Mucosa of stomach (tissue), 1 donor: ENCODE data around the gene SNRNP25.
"Not testable (repeated sequence)": the region's sequence is repeated elsewhere in the genome, so short reads cannot be mapped to it uniquely, and the experiment has no call there.

Experiments used
- H3K27me3 ChIP-seq: one replicate; pipeline ENCODE4 v1.7.0; 2013; ENCODE audit warnings: mild to moderate bottlenecking, low read length; ENCODE audit not compliant: control insufficient read depth, insufficient read depth
- H3K36me3 ChIP-seq: one replicate; pipeline ENCODE4 v1.7.0; 2013; ENCODE audit warnings: low read length; ENCODE audit not compliant: control insufficient read depth, insufficient read depth
- H3K4me1 ChIP-seq: one replicate; pipeline ENCODE4 v1.7.0; 2013; ENCODE audit warnings: mild to moderate bottlenecking, low read length; ENCODE audit not compliant: control insufficient read depth, insufficient read depth
- H3K4me3 ChIP-seq: one replicate; pipeline ENCODE4 v1.7.0; 2013; ENCODE audit warnings: low read length
- H3K9ac ChIP-seq: one replicate; pipeline ENCODE4 v1.7.0; 2013; ENCODE audit warnings: mild to moderate bottlenecking, low read length, moderate library complexity
- H3K9me3 ChIP-seq: one replicate; pipeline ENCODE4 v1.7.0; 2013; ENCODE audit warnings: mild to moderate bottlenecking, low read length, moderate library complexity; ENCODE audit not compliant: control insufficient read depth
- donor health status: Pancreatic carcinoma.

SNRNP25 gene

DNA sequence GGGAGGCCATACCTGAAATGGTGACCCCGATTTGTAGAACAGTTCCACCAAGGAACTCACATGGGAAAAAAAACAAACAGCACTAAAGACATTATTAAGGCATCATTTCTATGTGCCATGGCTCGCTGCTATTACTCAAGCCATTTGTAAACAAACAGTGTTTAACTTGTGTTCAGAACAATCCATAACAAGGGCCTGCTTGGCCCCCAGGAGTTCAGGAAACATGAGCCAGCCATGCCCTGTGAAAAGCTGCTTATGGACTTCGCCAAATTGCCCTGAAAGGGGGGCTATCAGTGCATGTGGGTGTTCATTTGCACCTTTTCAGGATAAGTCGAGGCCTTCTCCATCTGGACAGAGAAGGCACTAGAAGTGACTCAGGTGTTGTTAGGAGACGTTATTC is 8.2 kb upstream of the SNRNP25 start:
- Histone ChIP-seq H3K36me3 (peaks cover 4% of the 10 kb centered on the region), H3K4me1 (peaks cover 16% of the 10 kb centered on the region), H3K9me3 (no peaks in the 10 kb centered on the region), H3K27me3 (no peaks in the 10 kb centered on the region), H3K9ac (no peak overlapping the region), H3K4me3 (no peak overlapping the region)

- H3K36me3 ChIP-seq, H3K4me3 ChIP-seq, H3K9me3 ChIP-seq, H3K9ac ChIP-seq, H3K27me3 ChIP-seq: not testable (repeated sequence)
- H3K4me1 ChIP-seq: peaks cover 24% of the 10 kb centered on the region
Measured at GRCh38 chr16:46510-46909, 7.1 kb upstream of the SNRNP25 start.

DNA sequence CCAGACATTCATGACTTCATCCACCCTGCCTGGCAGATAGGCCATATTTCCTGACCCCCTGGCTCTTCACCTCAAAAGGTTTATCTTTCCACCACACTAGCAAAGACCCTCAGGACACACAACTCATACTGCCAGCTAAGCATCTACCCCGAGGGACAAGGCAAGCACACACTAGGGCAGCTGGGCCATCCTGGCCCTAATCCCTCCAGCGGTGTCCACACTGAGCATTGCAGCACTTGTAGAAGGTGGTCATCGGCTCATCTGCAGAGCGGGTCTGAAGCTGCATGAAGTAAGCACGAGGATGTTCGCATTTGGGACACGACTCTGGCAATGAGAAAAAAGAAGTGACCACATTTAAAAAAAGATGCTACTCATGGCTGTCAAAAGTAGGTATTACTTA is 6.4 kb upstream of the SNRNP25 start:
- H3K4me3 ChIP-seq: no peak overlapping the region
- H3K9me3 ChIP-seq: no peaks in the 10 kb centered on the region
- peaks cover 4% of the 10 kb centered on the region for H3K36me3 ChIP-seq
- no peaks in the 10 kb centered on the region for H3K27me3 ChIP-seq
- H3K9ac ChIP-seq: no peak overlapping the region
- peaks cover 25% of the 10 kb centered on the region for H3K4me1 ChIP-seq

GRCh38 chr16:50769-51591 is 2.6 kb upstream of the SNRNP25 start:
- Histone ChIP-seq H3K9ac (no peak overlapping the region), H3K27me3 (no peaks in the 10 kb centered on the region)

GRCh38 chr16:54237-54581 is 581 bp downstream of the SNRNP25 start:
- H3K27me3 ChIP-seq: no peaks in the 10 kb centered on the region
- peaks cover 14% of the 10 kb centered on the region for H3K4me1 ChIP-seq
- H3K9me3 ChIP-seq: no peaks in the 10 kb centered on the region
- H3K4me3 ChIP-seq: peak overlapping the region; percentile 60
- peaks cover 13% of the 10 kb centered on the region for H3K36me3 ChIP-seq
- H3K9ac ChIP-seq: peak overlapping the region; percentile 80

More at GRCh38 chr16:50769-51591, 2.6 kb upstream of the SNRNP25 start:
- peaks cover 15% of the 10 kb centered on the region for H3K4me1 ChIP-seq
- H3K9me3 ChIP-seq: no peaks in the 10 kb centered on the region
- H3K4me3 ChIP-seq: no peak overlapping the region
- H3K36me3 ChIP-seq: peaks cover 8% of the 10 kb centered on the region

- Histone ChIP-seq H3K4me1 (peaks cover 14% of the 10 kb centered on the region), H3K27me3 (no peaks in the 10 kb centered on the region), H3K9ac (no peak overlapping the region), H3K9me3 (no peaks in the 10 kb centered on the region), H3K4me3 (no peak overlapping the region), H3K36me3 (peaks cover 13% of the 10 kb centered on the region)
Measured at GRCh38 chr16:55571-56136, 2.0 kb downstream of the SNRNP25 start.

- Histone ChIP-seq H3K9me3 (no peaks in the 10 kb centered on the region), H3K36me3 (peaks cover 13% of the 10 kb centered on the region), H3K4me3 (no peak overlapping the region), H3K27me3 (no peaks in the 10 kb centered on the region), H3K9ac (no peak overlapping the region), H3K4me1 (peaks cover 7% of the 10 kb centered on the region)
Measured at GRCh38 chr16:56231-56927, 2.8 kb downstream of the SNRNP25 start.

DNA sequence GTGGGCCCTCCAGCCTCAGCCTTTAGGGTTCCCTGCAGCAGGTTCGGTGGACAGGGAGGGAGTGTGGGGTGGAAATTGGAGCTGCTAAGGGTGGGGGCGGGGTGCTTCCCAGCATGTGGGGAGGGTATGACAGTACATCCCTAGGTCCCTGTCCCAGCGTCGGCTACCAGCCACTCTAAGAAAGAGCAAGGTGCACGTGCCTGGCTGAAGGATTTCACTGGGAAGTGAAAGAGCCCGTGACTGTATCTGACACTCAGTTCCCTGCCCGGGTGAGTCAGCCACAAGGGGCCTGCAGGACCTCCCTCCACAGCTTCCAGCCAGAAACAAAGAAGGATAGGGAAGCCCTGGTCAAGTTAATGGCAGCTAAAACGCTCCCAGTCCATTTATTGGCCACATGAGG is 4.1 kb downstream of the SNRNP25 start:
- H3K27me3 ChIP-seq: no peaks in the 10 kb centered on the region
- H3K4me1 ChIP-seq: peaks cover 5% of the 10 kb centered on the region
- H3K9me3 ChIP-seq: no peaks in the 10 kb centered on the region
- H3K9ac ChIP-seq: no peak overlapping the region
- H3K4me3 ChIP-seq: no peak overlapping the region
- peaks cover 13% of the 10 kb centered on the region for H3K36me3 ChIP-seq

GRCh38 chr16:58491-59439 is 5.1 kb downstream of the SNRNP25 start:
- Histone ChIP-seq H3K36me3 (peaks cover 13% of the 10 kb centered on the region), H3K9ac (no peak overlapping the region)

DNA sequence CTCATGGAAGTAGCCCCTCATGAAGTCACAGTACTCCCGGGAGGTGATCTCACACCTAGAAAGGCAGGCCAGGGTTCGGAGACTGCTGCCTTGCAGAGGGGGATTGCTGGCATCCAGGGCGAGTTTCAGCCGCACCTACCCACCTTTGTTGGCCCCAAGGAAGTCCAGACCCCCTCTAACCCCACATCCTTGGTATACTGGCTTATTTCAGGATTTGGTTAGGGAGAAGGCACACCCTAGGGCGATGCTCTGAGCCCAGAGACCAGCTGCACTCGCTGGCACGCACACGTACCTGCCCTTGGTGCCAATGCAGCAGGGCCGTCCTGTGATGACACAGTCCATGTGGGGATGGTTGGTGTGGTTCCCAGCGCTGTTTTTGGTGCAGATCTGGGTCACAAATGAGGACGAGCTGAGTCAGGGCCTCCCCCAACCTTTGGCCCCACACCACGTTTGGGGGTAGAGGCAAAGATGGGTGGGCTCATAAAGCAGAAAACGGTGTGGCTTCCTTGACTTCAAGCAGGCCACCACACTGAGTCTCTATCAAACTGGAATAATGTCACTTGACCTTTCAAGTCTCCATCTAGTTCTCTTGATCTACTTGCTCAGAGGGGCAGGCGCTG is 5.9 kb downstream of the SNRNP25 start:
- Histone ChIP-seq H3K4me1 (no peaks in the 10 kb centered on the region), H3K4me3 (no peak overlapping the region), H3K9me3 (no peaks in the 10 kb centered on the region), H3K36me3 (peaks cover 13% of the 10 kb centered on the region), H3K9ac (no peak overlapping the region), H3K27me3 (no peaks in the 10 kb centered on the region)

More at GRCh38 chr16:58491-59439, 5.1 kb downstream of the SNRNP25 start:
- Histone ChIP-seq H3K4me3 (no peak overlapping the region), H3K4me1 (peaks cover 5% of the 10 kb centered on the region), H3K9me3 (no peaks in the 10 kb centered on the region), H3K27me3 (no peaks in the 10 kb centered on the region)

- Histone ChIP-seq H3K4me3 (no peak overlapping the region), H3K4me1 (no peaks in the 10 kb centered on the region), H3K36me3 (peaks cover 13% of the 10 kb centered on the region), H3K9ac (no peak overlapping the region), H3K9me3 (no peaks in the 10 kb centered on the region), H3K27me3 (no peaks in the 10 kb centered on the region)
Measured at GRCh38 chr16:60166-60565, 6.5 kb downstream of the SNRNP25 start.
